Ascending aorta (tissue), 2 donors: ENCODE results near the gene UBN2. TPM values are rescaled to one million over a fixed set of nuclear protein-coding genes. Genes with fewer than 3 reads are reported as not detected.

Experiments used
- DNase-seq, 2 donors: peaks; one replicate each; pipeline ENCODE4 v3.0.0-alpha.2; 2019; ENCODE audit warnings: low spot score in 2 of 2
- H3K27ac ChIP-seq, 2 donors: fragments of 200-600 bp; sonication (generic); one replicate each; pipeline ENCODE4 v1.5.1; 2016 to 2017; ENCODE audit warnings: mild to moderate bottlenecking in 1 of 2
- H3K27me3 ChIP-seq: fragments of 200-600 bp; sonication (generic); one replicate; pipeline ENCODE4 v1.5.1; 2017
- H3K36me3 ChIP-seq, 2 donors: fragments of 200-600 bp; sonication (generic); one replicate each; pipeline ENCODE4 v1.5.1; 2016
- H3K4me1 ChIP-seq, 2 donors: fragments of 200-600 bp; sonication (generic); one replicate each; pipeline ENCODE4 v1.5.1; 2016 to 2017; ENCODE audit warnings: mild to moderate bottlenecking in 1 of 2
- H3K4me3 ChIP-seq, 2 donors: fragments of 200-600 bp; sonication (generic); one replicate each; pipeline ENCODE4 v1.5.1; 2016 to 2017; ENCODE audit warnings: mild to moderate bottlenecking in 1 of 2
- H3K9me3 ChIP-seq, 2 donors: fragments of 200-600 bp; sonication (generic); one replicate each; pipeline ENCODE4 v1.5.1; 2016
- CTCF ChIP-seq, 3 experiments: fragments of 200-600 bp in 2 of 3; fragments of 450-650 bp in 1 of 3; sonication (generic) in 2 of 3; IDR thresholded peaks; one replicate each; pipeline ENCODE4 v1.5.1; 2016 to 2019; ENCODE audit warnings: antibody characterized with exemption in 3 of 3, mild to moderate bottlenecking in 1 of 3, moderate library complexity in 1 of 3
- intact Hi-C: fragments of 100-400 bp; cut with DNase I; formaldehyde crosslinking; loops from one replicate; pipeline ENCODE4 v1.15.1; 2023
- total RNA-seq: library from RNA; depleted of rRNA; stranded (reverse); fragments of >200 nt; gene quantifications from one replicate; pipeline ENCODE4 v1.1.0, GENCODE V29; 2016

Gene UBN2
- total RNA-seq, 1 donor from 2014 or later: 3.7 TPM

DNA sequence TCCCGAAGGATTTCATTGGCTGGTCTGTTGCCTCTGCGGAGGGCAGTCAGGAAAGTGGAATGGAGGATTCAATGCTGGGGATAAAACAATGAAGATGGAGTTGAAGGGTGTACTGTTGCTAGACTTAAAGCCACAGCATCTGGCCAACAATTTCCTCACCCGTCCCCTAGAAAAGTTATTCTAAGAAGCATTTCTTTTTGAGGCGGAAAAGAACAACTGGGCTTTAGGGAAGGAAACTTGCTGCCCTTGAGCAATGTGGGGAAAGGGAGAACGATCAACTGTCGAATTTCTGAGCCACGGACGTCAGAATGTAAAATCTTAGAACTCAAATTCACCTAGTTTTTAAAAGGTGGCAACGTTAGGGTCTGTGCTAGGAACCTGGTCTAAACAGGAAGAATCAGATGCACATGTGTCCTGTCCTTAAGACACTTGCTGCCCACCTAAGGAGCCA is 110.8 kb downstream of the UBN2 start:
- TF ChIP-seq CTCF (IDR thresholded peaks at IDR 0.05): no peak
- no peaks in the 10 kb centered on the region for H3K27me3 ChIP-seq
- H3K4me1 ChIP-seq: peaks cover 0 to 6% of the 10 kb centered on the region in 2 donors
- no peak for DNase-seq
- H3K36me3 ChIP-seq: peaks cover 7 to 11% of the 10 kb centered on the region in 2 donors
- peaks cover 0 to 5% of the 10 kb centered on the region in 2 donors for H3K9me3 ChIP-seq
- H3K4me3 ChIP-seq: peak overlapping the region; percentile 77 to 87
- intact Hi-C loops: loop anchor here (1.0 to 5.0 kb wide), 6 partner anchors 18 to 836 kb away; partner anchors contain the start of genes KDM7A, LUC7L2 and UBN2
- H3K27ac ChIP-seq: peak overlapping the region; percentile 99 to 100

GRCh38 chr7:139345042-139345441 is 114.0 kb downstream of the UBN2 start:
- no peak for DNase-seq
- peaks cover 16 to 18% of the 10 kb centered on the region in 2 donors for H3K36me3 ChIP-seq
- H3K27ac ChIP-seq: no peak overlapping the region
- TF ChIP-seq CTCF (IDR thresholded peaks at IDR 0.05): no peak
- H3K9me3 ChIP-seq: no peaks in the 10 kb centered on the region
- peaks cover 0 to 6% of the 10 kb centered on the region in 2 donors for H3K4me1 ChIP-seq
- no peak overlapping the region for H3K4me3 ChIP-seq
- intact Hi-C loops: no loop called here
- no peaks in the 10 kb centered on the region for H3K27me3 ChIP-seq

DNA sequence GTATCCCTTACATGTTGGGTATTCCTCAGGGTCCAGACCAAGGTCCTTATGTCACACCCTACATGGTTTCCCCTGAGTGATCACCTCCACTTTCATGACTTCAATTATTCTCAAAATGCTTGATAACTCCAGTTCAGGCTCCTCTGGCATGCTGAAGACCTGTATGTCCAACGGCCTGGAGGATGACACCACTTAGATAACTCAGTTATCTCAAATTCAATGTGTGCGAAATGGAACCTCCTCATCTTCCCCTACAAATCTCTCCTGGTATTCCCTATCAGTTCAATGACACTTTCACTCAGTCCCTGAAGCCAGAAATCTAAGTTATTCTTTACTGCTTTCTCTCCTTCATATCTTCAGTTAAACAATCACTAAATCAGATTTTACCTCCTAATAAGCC is 120.0 kb downstream of the UBN2 start:
- intact Hi-C loops: loop anchor here (10.0 kb wide), 1 partner anchor 246 kb away; the partner anchor contains the start of gene ZC3HAV1
- no peaks in the 10 kb centered on the region for H3K9me3 ChIP-seq
- no peak overlapping the region for H3K4me3 ChIP-seq
- H3K27ac ChIP-seq: no peak overlapping the region
- no peaks in the 10 kb centered on the region for H3K27me3 ChIP-seq
- peaks cover 15 to 19% of the 10 kb centered on the region in 2 donors for H3K36me3 ChIP-seq
- no peak for TF ChIP-seq CTCF (IDR thresholded peaks at IDR 0.05)
- DNase-seq: no peak
- no peaks in the 10 kb centered on the region for H3K4me1 ChIP-seq

- Histone ChIP-seq H3K9me3 (no peaks in the 10 kb centered on the region), H3K27me3 (no peaks in the 10 kb centered on the region), H3K4me1 (no peaks in the 10 kb centered on the region), H3K4me3 (no peak overlapping the region), H3K36me3 (peaks cover 0 to 2% of the 10 kb centered on the region in 2 donors), H3K27ac (no peak overlapping the region)
- intact Hi-C loops: loop anchor here (5.0 to 10.0 kb wide), 3 partner anchors 250 to 823 kb away; partner anchors contain the start of genes KDM7A and ZC3HAV1
- TF ChIP-seq CTCF (IDR thresholded peaks at IDR 0.05): no peak
- DNase-seq: no peak
Observed at GRCh38 chr7:139354729-139355128, 123.7 kb downstream of the UBN2 start.

DNA sequence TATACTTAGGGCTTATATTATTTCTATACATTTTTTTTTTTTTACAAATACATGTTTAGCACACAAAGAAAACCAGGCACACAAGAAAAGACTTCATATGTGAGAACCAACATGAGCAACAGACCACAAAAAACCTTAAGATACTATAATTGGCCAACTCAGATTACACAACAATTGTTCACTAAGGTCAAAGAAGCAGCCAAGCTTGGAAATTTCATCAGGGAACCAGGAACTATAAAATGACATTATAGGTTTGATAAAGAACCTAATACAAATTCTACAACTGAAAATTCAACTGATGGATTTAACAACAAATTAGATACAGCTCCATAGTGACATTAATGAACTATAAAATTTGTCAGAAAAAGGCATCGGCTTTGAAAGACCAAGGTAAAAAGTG is 124.3 kb downstream of the UBN2 start:
- H3K9me3 ChIP-seq: no peaks in the 10 kb centered on the region
- no peak for DNase-seq
- intact Hi-C loops: loop anchor here (5.0 to 10.0 kb wide), 3 partner anchors 251 to 822 kb away; partner anchors contain the start of genes KDM7A and ZC3HAV1
- H3K36me3 ChIP-seq: peaks cover 0 to 2% of the 10 kb centered on the region in 2 donors
- H3K4me3 ChIP-seq: no peak overlapping the region
- no peak overlapping the region for H3K27ac ChIP-seq
- no peak for TF ChIP-seq CTCF (IDR thresholded peaks at IDR 0.05)
- H3K27me3 ChIP-seq: no peaks in the 10 kb centered on the region
- H3K4me1 ChIP-seq: no peaks in the 10 kb centered on the region

Other genes with a start within 250 kb of the UBN2 start
- 0.11 TPM for gene KIAA1549, start 249.8 kb upstream of the UBN2 start, total RNA-seq
- gene ZC3HAV1L, start 195.2 kb upstream of the UBN2 start, total RNA-seq: 29.1 TPM
- 25.0 TPM for gene ZC3HAV1, start 121.5 kb upstream of the UBN2 start, total RNA-seq
- gene FMC1, start 110.1 kb downstream of the UBN2 start, total RNA-seq: not detected
- gene LUC7L2, start 128.7 kb downstream of the UBN2 start, total RNA-seq: 41.0 TPM